Ovary (tissue), 9 donors: Measurements from ENCODE around the gene CAMKMT. TPM values are rescaled to one million over a fixed set of nuclear protein-coding genes. Genes with fewer than 3 reads are reported as not detected.

Source experiments
- DNase-seq, 5 donors: peaks; one replicate each; pipeline ENCODE4 v3.0.0-alpha.2; 2019 to 2020
- H3K27ac ChIP-seq, 2 donors: fragments of 200-600 bp; one replicate each; pipeline versions ENCODE4 v1.5.1 to v1.8.0; 2019 to 2022
- H3K27me3 ChIP-seq: fragments of 200-600 bp; one replicate; pipeline ENCODE4 v1.8.0; 2022
- H3K36me3 ChIP-seq: fragments of 200-600 bp; sonication (generic); one replicate; pipeline ENCODE4 v1.5.1; 2019
- H3K4me1 ChIP-seq: one replicate; pipeline ENCODE4 v1.8.1; 2013; ENCODE audit warnings: mild to moderate bottlenecking, moderate library complexity; ENCODE audit not compliant: insufficient read depth
- H3K4me3 ChIP-seq: fragments of 200-600 bp; sonication (generic); one replicate; pipeline ENCODE4 v1.5.1; 2017
- H3K9me3 ChIP-seq, 2 donors: fragments of 200-600 bp in 1 of 2; sonication (generic) in 1 of 2; one replicate each; pipeline versions ENCODE4 v1.5.1 to v1.8.1; 2013 to 2019; ENCODE audit warnings: mild to moderate bottlenecking in 1 of 2, moderate library complexity in 1 of 2
- EP300 ChIP-seq: sonication (generic); formaldehyde crosslinking; IDR thresholded peaks from one replicate; pipeline ENCODE4 v1.6.1; 2017; ENCODE audit warnings: antibody characterized with exemption
- POLR2A ChIP-seq: fragments of 450-650 bp; IDR thresholded peaks from one replicate; pipeline ENCODE4 v1.6.1; 2017; ENCODE audit warnings: antibody characterized with exemption, mild to moderate bottlenecking, moderate library complexity
- WGBS, 3 donors: extraction: QIAGEN DNeasy Blood & Tissue Kit in 1 of 3; methylation state at CpG; one replicate each; pipeline versions ENCODE4 v1.1.5 to v1.1.7; 2013 to 2017; 5-methylcytosine and 5-hydroxymethylcytosine counted together
- intact Hi-C, 4 donors: fragments of 100-400 bp; cut with DNase I; formaldehyde crosslinking; loops; one replicate each; pipeline versions ENCODE4 v1.11.0 to v1.15.1; 2022 to 2023
- polyA plus RNA-seq, 2 donors: library from polyadenylated mRNA; stranded (reverse); fragments of 200-250 nt in 1 of 2; fragments of 350-450 nt in 1 of 2; fragmentation: Illumina TruSeq in 1 of 2; extraction: RNeasy Lipid Tissue Mini Kit (QIAGEN cat#74804) in 1 of 2; gene quantifications; one replicate each; pipeline ENCODE4 v1.2.3, GENCODE V29; 2013 to 2014
- total RNA-seq, 7 donors: library from RNA; depleted of rRNA in 2 of 7; stranded (reverse); fragments of >200 nt in 2 of 7; fragmentation: NEBNext Ultra II Directional in 3 of 7; extraction: Animal tissue kit (Norgen Biotek cat#: 25700) in 3 of 7; gene quantifications; one replicate each; pipeline versions ENCODE4 v1.1.0 to v1.2.4, GENCODE V29; 2016 to 2023
- TF ChIP-seq, protein P1 (sequence below), 3 donors: fragments of 450-650 bp in 2 of 3; fragments of 200-600 bp in 1 of 3; IDR thresholded peaks; one replicate each; pipeline versions ENCODE4 v1.5.1 to v1.8.0; 2016 to 2022; ENCODE audit warnings: antibody characterized with exemption in 3 of 3, mild to moderate bottlenecking in 1 of 3
- donor health status: DM: no; HTN: no; CAD: no; lungs with moderate emphysema.
- donor health status: DM: no; HTN: no; CAD: no.
- donor health status: Bipolar disorder and iron deficiency.
- donor health status: DM: yes; HTN: yes; CAD: no.
- donor health status: DM: no; HTN: no; CAD: no.
- donor health status: DM: yes; HTN: yes; CAD: no.

CAMKMT gene
- total and polyA plus RNA-seq, 9 donors = 3.5 to 10.7 (median 8.9) TPM

DNA sequence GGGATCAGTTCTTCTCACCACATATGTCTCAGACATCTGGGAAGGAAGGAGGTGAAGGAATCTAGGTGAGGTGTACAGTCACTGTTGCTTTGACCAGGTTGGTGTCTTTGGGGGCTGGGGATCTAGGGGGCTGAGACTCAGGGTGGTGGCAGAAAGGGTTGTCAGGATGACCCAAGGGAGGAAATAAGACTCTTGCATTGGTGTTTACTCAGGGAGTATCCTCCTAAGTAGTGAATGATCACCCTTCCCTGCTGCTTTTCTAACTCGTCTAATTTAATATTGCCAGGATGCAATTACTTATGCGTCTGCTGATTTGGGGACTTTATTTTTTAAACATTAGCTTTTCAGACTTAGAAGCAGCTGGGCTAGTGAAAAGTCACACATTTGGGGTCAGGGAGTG lies 451.9 kb downstream of the CAMKMT start:
- TF ChIP-seq POLR2A (no peak), EP300 (no peak)
- intact Hi-C loops = no loop called here

GRCh38 chr2:44817256-44817655 lies 455.5 kb downstream of the CAMKMT start:
- DNase-seq = no peak
- Histone ChIP-seq H3K27ac (no peak overlapping the region), H3K27me3 (no peaks in the 10 kb centered on the region), H3K4me1 (no peaks in the 10 kb centered on the region), H3K4me3 (no peak overlapping the region), H3K36me3 (no peaks in the 10 kb centered on the region), H3K9me3 (no peaks in the 10 kb centered on the region)
- no peak for TF ChIP-seq POLR2A
- TF ChIP-seq, protein P1, sequence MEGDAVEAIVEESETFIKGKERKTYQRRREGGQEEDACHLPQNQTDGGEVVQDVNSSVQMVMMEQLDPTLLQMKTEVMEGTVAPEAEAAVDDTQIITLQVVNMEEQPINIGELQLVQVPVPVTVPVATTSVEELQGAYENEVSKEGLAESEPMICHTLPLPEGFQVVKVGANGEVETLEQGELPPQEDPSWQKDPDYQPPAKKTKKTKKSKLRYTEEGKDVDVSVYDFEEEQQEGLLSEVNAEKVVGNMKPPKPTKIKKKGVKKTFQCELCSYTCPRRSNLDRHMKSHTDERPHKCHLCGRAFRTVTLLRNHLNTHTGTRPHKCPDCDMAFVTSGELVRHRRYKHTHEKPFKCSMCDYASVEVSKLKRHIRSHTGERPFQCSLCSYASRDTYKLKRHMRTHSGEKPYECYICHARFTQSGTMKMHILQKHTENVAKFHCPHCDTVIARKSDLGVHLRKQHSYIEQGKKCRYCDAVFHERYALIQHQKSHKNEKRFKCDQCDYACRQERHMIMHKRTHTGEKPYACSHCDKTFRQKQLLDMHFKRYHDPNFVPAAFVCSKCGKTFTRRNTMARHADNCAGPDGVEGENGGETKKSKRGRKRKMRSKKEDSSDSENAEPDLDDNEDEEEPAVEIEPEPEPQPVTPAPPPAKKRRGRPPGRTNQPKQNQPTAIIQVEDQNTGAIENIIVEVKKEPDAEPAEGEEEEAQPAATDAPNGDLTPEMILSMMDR (IDR thresholded peaks at IDR 0.05) = no peak
- TF ChIP-seq EP300 = no peak
- WGBS, 3 donors = 78 to 86% (median 81%) methylated on average over 7 of the region's 7 CpGs
- intact Hi-C loops = no loop called here

More for the DNA sequence above, 451.9 kb downstream of the CAMKMT start:
- H3K36me3 ChIP-seq = no peaks in the 10 kb centered on the region
- H3K9me3 ChIP-seq = no peaks in the 10 kb centered on the region
- DNase-seq = no peak
- 57 to 74% (median 73%) methylated on average over 2 of the region's 2 CpGs for WGBS, 3 donors
- no peaks in the 10 kb centered on the region for H3K27me3 ChIP-seq
- H3K4me1 ChIP-seq = no peaks in the 10 kb centered on the region
- H3K27ac ChIP-seq = no peak overlapping the region
- no peak overlapping the region for H3K4me3 ChIP-seq

- H3K9me3 ChIP-seq = no peaks in the 10 kb centered on the region
- no peak overlapping the region for H3K4me3 ChIP-seq
- TF ChIP-seq EP300 = no peak
- TF ChIP-seq, protein P1 (IDR thresholded peaks at IDR 0.05) = no peak
- no peak for TF ChIP-seq POLR2A
- intact Hi-C loops = no loop called here
- H3K4me1 ChIP-seq = no peaks in the 10 kb centered on the region
- 64 to 65% (median 64%) methylated on average over 2 of the region's 2 CpGs for WGBS, 3 donors
- no peak overlapping the region for H3K27ac ChIP-seq
- no peak for DNase-seq
- no peaks in the 10 kb centered on the region for H3K36me3 ChIP-seq
- H3K27me3 ChIP-seq = no peaks in the 10 kb centered on the region
These were observed 456.1 kb downstream of the CAMKMT start for GRCh38 chr2:44817673-44818335.

DNA sequence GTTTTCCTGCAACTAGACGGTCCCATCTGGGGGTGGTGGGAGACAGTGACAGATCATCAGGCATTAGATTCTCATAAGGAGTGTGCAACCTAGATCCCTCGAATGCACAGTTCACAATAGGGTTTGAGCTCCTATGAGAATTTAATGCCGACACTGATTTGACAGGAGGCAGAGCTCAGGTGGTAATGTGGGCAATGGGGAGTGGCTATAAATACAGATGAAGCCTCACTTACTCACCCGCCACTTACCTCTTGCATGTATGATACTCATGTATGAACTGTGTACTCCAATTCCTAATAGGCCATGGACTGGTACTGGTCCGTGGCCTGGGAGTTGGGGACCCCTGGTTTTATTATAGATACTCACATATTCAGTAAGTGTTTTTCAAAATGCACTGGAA lies 457.3 kb downstream of the CAMKMT start:
- H3K9me3 ChIP-seq = no peaks in the 10 kb centered on the region
- H3K27ac ChIP-seq = no peak overlapping the region
- H3K4me3 ChIP-seq = no peak overlapping the region
- intact Hi-C loops = no loop called here
- 69 to 79% (median 74%) methylated on average over 5 of the region's 5 CpGs for WGBS, 3 donors
- H3K27me3 ChIP-seq = no peaks in the 10 kb centered on the region
- TF ChIP-seq, protein P1 (IDR thresholded peaks at IDR 0.05) = no peak
- no peak for TF ChIP-seq EP300
- no peak for TF ChIP-seq POLR2A
- H3K36me3 ChIP-seq = no peaks in the 10 kb centered on the region
- no peak for DNase-seq
- no peaks in the 10 kb centered on the region for H3K4me1 ChIP-seq

DNA sequence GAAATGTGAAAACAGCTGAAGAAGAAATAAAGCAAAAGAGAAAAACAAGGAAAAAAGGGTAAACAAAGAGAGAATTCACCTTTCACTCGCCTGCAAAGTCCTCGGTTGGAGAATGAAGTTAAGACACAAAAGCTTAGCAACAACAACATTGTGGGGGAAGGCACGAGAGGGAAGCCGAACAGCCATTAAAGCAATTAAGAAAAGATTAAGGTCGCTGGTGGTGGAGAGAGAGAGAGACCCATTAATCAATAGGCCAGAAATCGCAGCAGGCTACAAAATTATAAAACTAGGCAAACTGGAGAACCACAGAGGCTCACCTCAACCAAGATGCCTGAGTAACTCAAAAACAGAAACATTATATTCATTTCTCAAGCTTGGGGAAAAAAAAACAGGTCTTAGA lies 459.8 kb downstream of the CAMKMT start:
- H3K27ac ChIP-seq = no peak overlapping the region
- no peak for DNase-seq
- no peaks in the 10 kb centered on the region for H3K36me3 ChIP-seq
- H3K27me3 ChIP-seq = no peaks in the 10 kb centered on the region
- intact Hi-C loops = no loop called here
- TF ChIP-seq EP300 = no peak
- no peak for TF ChIP-seq POLR2A
- TF ChIP-seq, protein P1 (IDR thresholded peaks at IDR 0.05) = no peak
- no peak overlapping the region for H3K4me3 ChIP-seq
- H3K9me3 ChIP-seq = no peaks in the 10 kb centered on the region
- no peaks in the 10 kb centered on the region for H3K4me1 ChIP-seq
- WGBS, 3 donors = 16 to 24% (median 16%) methylated on average over 6 of the region's 6 CpGs
